ENCODE measurements around the gene DSTN.

DSTN gene

GRCh38 chr20:17617212-17617867 lies 47.5 kb downstream of the DSTN start:
- no peaks in the 10 kb centered on the region for H3K79me1 ChIP-seq (ENCODE audit: low read depth, low read length)
- no peak overlapping the region for H2BK15ac ChIP-seq (ENCODE audit: low read length)
- no peak overlapping the region for H2AK5ac ChIP-seq (ENCODE audit: low read depth, low read length)
- no peak overlapping the region for H3K18ac ChIP-seq (ENCODE audit: low read length)
- H3K9ac ChIP-seq (ENCODE audit: low read depth, low read length, poor library complexity) = no peak overlapping the region
- no peak overlapping the region for H2AFZ ChIP-seq (ENCODE audit: low read length)
- peaks cover 17 to 18% of the 10 kb centered on the region in 2 donors for H3K36me3 ChIP-seq (replicated peaks in 1 of 2; ENCODE audit: control insufficient read depth in 2 of 2, insufficient read depth in 2 of 2, low read length in 2 of 2)
- no peak overlapping the region for H2BK120ac ChIP-seq (ENCODE audit: low read depth, low read length)
- no peak overlapping the region for H4K91ac ChIP-seq (ENCODE audit: low read depth, low read length, poor library complexity)
- no peaks in the 10 kb centered on the region for H3K27me3 ChIP-seq (ENCODE audit: control insufficient read depth in 3 of 3, insufficient read depth in 3 of 3, low read depth in 1 of 3, low read length in 3 of 3)
- no peak overlapping the region for H2BK12ac ChIP-seq (ENCODE audit: low read length)
- H3K14ac ChIP-seq (ENCODE audit: low read length) = no peak overlapping the region
- peak; percentile 14 for DNase-seq (ENCODE audit: low spot score)
- no peaks in the 10 kb centered on the region for H3K9me3 ChIP-seq (replicated peaks in 1 of 2; ENCODE audit: control insufficient read depth in 2 of 2, insufficient read depth in 1 of 2, low read depth in 1 of 2, low read length in 2 of 2)
- H3K27ac ChIP-seq (replicated peaks; ENCODE audit: low read length) = no peak overlapping the region
- WGBS, 2 donors (ENCODE audit: extremely low coverage in 2 of 2, insufficient read length in 2 of 2, insufficient replicate concordance in 1 of 2) = no CpG with 5 or more reads among the region's 15 CpGs
- no peak overlapping the region for H3K4me2 ChIP-seq (ENCODE audit: insufficient read depth, low read length, poor library complexity, severe bottlenecking)
- no peak overlapping the region for H4K8ac ChIP-seq (ENCODE audit: low read depth, low read length)
- H2BK5ac ChIP-seq (ENCODE audit: low read length) = no peak overlapping the region
- H3K4me3 ChIP-seq (ENCODE audit: low read length in 2 of 2) = no peak overlapping the region
- no peak overlapping the region for H3K23ac ChIP-seq (ENCODE audit: low read depth, low read length, poor library complexity)
- peaks cover 0 to 3% of the 10 kb centered on the region in 2 donors for H3K4me1 ChIP-seq (ENCODE audit: control insufficient read depth in 2 of 2, insufficient read depth in 1 of 2, low read depth in 1 of 2, low read length in 2 of 2)
- H3K4ac ChIP-seq (ENCODE audit: low read length) = no peak overlapping the region

DNA sequence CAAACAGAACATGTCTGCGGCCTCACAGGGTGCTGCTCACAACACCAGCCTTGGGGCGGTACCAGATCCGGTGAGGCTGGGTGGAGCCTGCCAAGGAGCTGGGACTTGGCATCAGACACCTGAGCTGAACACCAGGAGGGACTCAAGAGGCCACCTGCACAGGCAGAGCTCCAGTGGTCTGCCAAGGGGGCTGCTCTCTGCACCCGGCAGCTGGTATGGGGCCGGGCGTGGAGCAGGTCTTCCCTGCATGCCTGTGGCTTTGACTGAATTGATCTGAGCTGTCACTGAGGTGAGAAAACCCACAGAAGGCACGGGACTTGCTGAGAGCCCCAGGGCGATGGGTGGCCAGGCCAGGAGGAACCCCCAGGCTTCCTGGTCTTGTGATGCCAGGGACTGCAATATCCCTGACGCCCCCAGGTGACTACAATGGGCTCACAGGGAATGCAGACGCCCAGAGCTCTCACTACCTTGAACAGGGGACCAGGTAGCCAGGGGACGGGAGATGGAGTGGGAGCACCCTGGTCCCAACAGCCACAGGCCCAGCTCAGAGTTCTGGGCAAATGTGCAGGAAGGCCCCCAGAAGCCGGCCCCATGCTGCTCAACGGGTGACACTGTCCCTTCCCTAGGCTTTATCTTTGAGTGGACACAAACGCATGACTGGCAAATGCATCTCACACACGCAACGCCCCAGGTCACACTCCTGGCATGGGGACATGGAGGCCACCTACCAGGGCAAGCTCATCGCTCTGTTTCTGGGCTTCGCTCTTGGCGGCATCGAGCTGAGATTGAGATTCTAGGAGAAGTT lies 48.2 kb downstream of the DSTN start:
- H2AK5ac ChIP-seq (ENCODE audit: low read depth, low read length) = no peak overlapping the region
- no peak overlapping the region for H2BK12ac ChIP-seq (ENCODE audit: low read length)

GRCh38 chr20:17618673-17619013 lies 48.8 kb downstream of the DSTN start:
- Histone ChIP-seq H3K9ac (ENCODE audit: low read depth, low read length, poor library complexity) (no peak overlapping the region), H3K14ac (ENCODE audit: low read length) (no peak overlapping the region), H3K18ac (ENCODE audit: low read length) (no peak overlapping the region), H2AFZ (ENCODE audit: low read length) (no peak overlapping the region), H3K4ac (ENCODE audit: low read length) (no peak overlapping the region), H2BK12ac (ENCODE audit: low read length) (no peak overlapping the region), H3K4me2 (ENCODE audit: insufficient read depth, low read length, poor library complexity, severe bottlenecking) (no peak overlapping the region), H3K27ac (replicated peaks; ENCODE audit: low read length) (no peak overlapping the region), H4K91ac (ENCODE audit: low read depth, low read length, poor library complexity) (no peak overlapping the region), H4K8ac (ENCODE audit: low read depth, low read length) (no peak overlapping the region), H3K9me3 (replicated peaks in 1 of 2; ENCODE audit: control insufficient read depth in 2 of 2, insufficient read depth in 1 of 2, low read depth in 1 of 2, low read length in 2 of 2) (no peaks in the 10 kb centered on the region), H2BK5ac (ENCODE audit: low read length) (no peak overlapping the region), H3K27me3 (ENCODE audit: control insufficient read depth in 3 of 3, insufficient read depth in 3 of 3, low read depth in 1 of 3, low read length in 3 of 3) (no peaks in the 10 kb centered on the region), H3K79me1 (ENCODE audit: low read depth, low read length) (no peaks in the 10 kb centered on the region), H2AK5ac (ENCODE audit: low read depth, low read length) (no peak overlapping the region), H3K36me3 (replicated peaks in 1 of 2; ENCODE audit: control insufficient read depth in 2 of 2, insufficient read depth in 2 of 2, low read length in 2 of 2) (peaks cover 20% of the 10 kb centered on the region in 2 donors), H2BK15ac (ENCODE audit: low read length) (no peak overlapping the region), H3K4me1 (ENCODE audit: control insufficient read depth in 2 of 2, insufficient read depth in 1 of 2, low read depth in 1 of 2, low read length in 2 of 2) (no peaks in the 10 kb centered on the region), H2BK120ac (ENCODE audit: low read depth, low read length) (no peak overlapping the region), H3K4me3 (ENCODE audit: low read length in 2 of 2) (no peak overlapping the region), H3K23ac (ENCODE audit: low read depth, low read length, poor library complexity) (no peak overlapping the region)
- WGBS, 2 donors (ENCODE audit: extremely low coverage in 2 of 2, insufficient read length in 2 of 2, insufficient replicate concordance in 1 of 2) = no CpG with 5 or more reads among the region's 10 CpGs
- no peak for DNase-seq (ENCODE audit: low spot score)

More for the DNA sequence above, 48.2 kb downstream of the DSTN start:
- Histone ChIP-seq H3K9me3 (replicated peaks in 1 of 2; ENCODE audit: control insufficient read depth in 2 of 2, insufficient read depth in 1 of 2, low read depth in 1 of 2, low read length in 2 of 2) (no peaks in the 10 kb centered on the region), H2BK120ac (ENCODE audit: low read depth, low read length) (no peak overlapping the region), H3K4me3 (ENCODE audit: low read length in 2 of 2) (no peak overlapping the region), H3K14ac (ENCODE audit: low read length) (no peak overlapping the region), H3K4me1 (ENCODE audit: control insufficient read depth in 2 of 2, insufficient read depth in 1 of 2, low read depth in 1 of 2, low read length in 2 of 2) (no peaks in the 10 kb centered on the region), H2BK5ac (ENCODE audit: low read length) (no peak overlapping the region), H3K9ac (ENCODE audit: low read depth, low read length, poor library complexity) (peak overlapping the region; percentile 38), H3K36me3 (replicated peaks in 1 of 2; ENCODE audit: control insufficient read depth in 2 of 2, insufficient read depth in 2 of 2, low read length in 2 of 2) (peaks cover 17 to 18% of the 10 kb centered on the region in 2 donors), H4K91ac (ENCODE audit: low read depth, low read length, poor library complexity) (no peak overlapping the region), H3K4ac (ENCODE audit: low read length) (no peak overlapping the region), H2AFZ (ENCODE audit: low read length) (no peak overlapping the region), H2BK15ac (ENCODE audit: low read length) (no peak overlapping the region), H3K27me3 (ENCODE audit: control insufficient read depth in 3 of 3, insufficient read depth in 3 of 3, low read depth in 1 of 3, low read length in 3 of 3) (no peaks in the 10 kb centered on the region), H3K4me2 (ENCODE audit: insufficient read depth, low read length, poor library complexity, severe bottlenecking) (no peak overlapping the region), H3K79me1 (ENCODE audit: low read depth, low read length) (no peaks in the 10 kb centered on the region), H4K8ac (ENCODE audit: low read depth, low read length) (no peak overlapping the region), H3K27ac (replicated peaks; ENCODE audit: low read length) (no peak overlapping the region), H3K23ac (ENCODE audit: low read depth, low read length, poor library complexity) (no peak overlapping the region), H3K18ac (ENCODE audit: low read length) (no peak overlapping the region)
- no peak for DNase-seq (ENCODE audit: low spot score)
- WGBS, 2 donors (ENCODE audit: extremely low coverage in 2 of 2, insufficient read length in 2 of 2, insufficient replicate concordance in 1 of 2) = no CpG with 5 or more reads among the region's 20 CpGs

GRCh38 chr20:17619351-17620093 lies 49.6 kb downstream of the DSTN start:
- H3K9ac ChIP-seq (ENCODE audit: low read depth, low read length, poor library complexity) = no peak overlapping the region
- WGBS, 2 donors (ENCODE audit: extremely low coverage in 2 of 2, insufficient read length in 2 of 2, insufficient replicate concordance in 1 of 2) = no CpG with 5 or more reads among the region's 29 CpGs
- no peak for DNase-seq (ENCODE audit: low spot score)
- H2BK5ac ChIP-seq (ENCODE audit: low read length) = no peak overlapping the region
- no peak overlapping the region for H3K18ac ChIP-seq (ENCODE audit: low read length)
- no peak overlapping the region for H3K4me2 ChIP-seq (ENCODE audit: insufficient read depth, low read length, poor library complexity, severe bottlenecking)
- H4K91ac ChIP-seq (ENCODE audit: low read depth, low read length, poor library complexity) = no peak overlapping the region
- no peak overlapping the region for H2BK120ac ChIP-seq (ENCODE audit: low read depth, low read length)
- no peak overlapping the region for H2BK15ac ChIP-seq (ENCODE audit: low read length)
- no peak overlapping the region for H2BK12ac ChIP-seq (ENCODE audit: low read length)
- no peak overlapping the region for H4K8ac ChIP-seq (ENCODE audit: low read depth, low read length)
- H2AK5ac ChIP-seq (ENCODE audit: low read depth, low read length) = no peak overlapping the region
- no peaks in the 10 kb centered on the region for H3K9me3 ChIP-seq (replicated peaks in 1 of 2; ENCODE audit: control insufficient read depth in 2 of 2, insufficient read depth in 1 of 2, low read depth in 1 of 2, low read length in 2 of 2)
- H2AFZ ChIP-seq (ENCODE audit: low read length) = no peak overlapping the region
- H3K27me3 ChIP-seq (ENCODE audit: control insufficient read depth in 3 of 3, insufficient read depth in 3 of 3, low read depth in 1 of 3, low read length in 3 of 3) = no peaks in the 10 kb centered on the region
- no peak overlapping the region for H3K27ac ChIP-seq (replicated peaks; ENCODE audit: low read length)
- H3K4ac ChIP-seq (ENCODE audit: low read length) = no peak overlapping the region
- H3K36me3 ChIP-seq (replicated peaks in 1 of 2; ENCODE audit: control insufficient read depth in 2 of 2, insufficient read depth in 2 of 2, low read length in 2 of 2) = peaks cover 25 to 27% of the 10 kb centered on the region in 2 donors
- no peaks in the 10 kb centered on the region for H3K4me1 ChIP-seq (ENCODE audit: control insufficient read depth in 2 of 2, insufficient read depth in 1 of 2, low read depth in 1 of 2, low read length in 2 of 2)
- no peaks in the 10 kb centered on the region for H3K79me1 ChIP-seq (ENCODE audit: low read depth, low read length)
- H3K23ac ChIP-seq (ENCODE audit: low read depth, low read length, poor library complexity) = peak overlapping the region; percentile 44
- no peak overlapping the region for H3K4me3 ChIP-seq (ENCODE audit: low read length in 2 of 2)
- no peak overlapping the region for H3K14ac ChIP-seq (ENCODE audit: low read length)
